GM23338 (cell line): ENCODE data around the gene RPL41. TPM values are rescaled to one million over a fixed set of nuclear protein-coding genes. Genes with fewer than 3 reads are reported as not detected.
A peak's percentile ranks its signal among the peaks of the same experiment; 100 is the strongest.

Experiments used
- ATAC-seq: fragments of 200-7000 bp; cut with Tn5 transposase; 3 replicates; pipeline ENCODE4 v1.9.1; 2020
- DNase-seq: peaks from one replicate; pipeline ENCODE4 v3.0.0-alpha.2; 2015; ENCODE audit warnings: low spot score
- H2AFZ ChIP-seq: fragments of 200-600 bp; sonication (generic); 2 replicates; pipeline ENCODE4 v1.8.0; 2016; ENCODE audit warnings: antibody characterized with exemption, mild to moderate bottlenecking, moderate library complexity
- H3F3A ChIP-seq: fragments of 200-600 bp; sonication (generic); replicated peaks from 2 replicates; pipeline ENCODE4 v1.8.0; 2017; ENCODE audit warnings: antibody characterized with exemption, mixed run types, low read depth
- H3K27ac ChIP-seq: fragments of 200-600 bp; sonication (generic); 2 replicates; pipeline ENCODE4 v1.6.1; 2016; ENCODE audit warnings: low read depth
- H3K27me3 ChIP-seq: fragments of 200-600 bp; sonication (generic); 2 replicates; pipeline ENCODE4 v1.8.0; 2016; ENCODE audit warnings: mild to moderate bottlenecking, mixed run types, moderate library complexity; ENCODE audit not compliant: insufficient read depth
- H3K36me3 ChIP-seq: fragments of 200-600 bp; sonication (generic); 2 replicates; pipeline ENCODE4 v1.8.0; 2016; ENCODE audit warnings: mild to moderate bottlenecking; ENCODE audit not compliant: insufficient read depth
- H3K4me1 ChIP-seq: fragments of 200-600 bp; sonication (generic); 2 replicates; pipeline ENCODE4 v1.8.0; 2016; ENCODE audit warnings: mild to moderate bottlenecking, moderate library complexity; ENCODE audit not compliant: insufficient read depth
- H3K4me2 ChIP-seq: fragments of 200-600 bp; sonication (generic); 2 replicates; pipeline ENCODE4 v1.7.1; 2017; ENCODE audit warnings: mixed run types
- H3K4me3 ChIP-seq: fragments of 200-600 bp; sonication (generic); 2 replicates; pipeline ENCODE4 v1.6.1; 2016; ENCODE audit warnings: mixed run types
- H3K79me2 ChIP-seq: fragments of 200-600 bp; sonication (generic); replicated peaks from 2 replicates; pipeline ENCODE4 v1.8.0; 2017; ENCODE audit warnings: mild to moderate bottlenecking; ENCODE audit not compliant: insufficient read depth
- H3K9me2 ChIP-seq: fragments of 200-600 bp; sonication (generic); 2 replicates; pipeline ENCODE4 v1.8.0; 2017; ENCODE audit not compliant: insufficient read depth
- H4K20me1 ChIP-seq: fragments of 200-600 bp; sonication (generic); replicated peaks from 2 replicates; pipeline ENCODE4 v1.8.0; 2017; ENCODE audit warnings: mild to moderate bottlenecking; ENCODE audit not compliant: insufficient read depth
- H3K27ac Mint-ChIP-seq: 2 replicates; pipeline ENCODE4 v1.8.0; 2020; ENCODE audit warnings: inconsistent platforms, mild to moderate bottlenecking, moderate library complexity, mixed read lengths
- H3K27me3 Mint-ChIP-seq: 3 replicates; pipeline ENCODE4 v1.8.0; 2022; ENCODE audit warnings: low read depth, mild to moderate bottlenecking, moderate library complexity, mixed read lengths, inconsistent platforms; ENCODE audit not compliant: insufficient read depth, poor library complexity
- H3K36me3 Mint-ChIP-seq: 3 replicates; pipeline ENCODE4 v1.8.0; 2021; ENCODE audit warnings: low read depth, mild to moderate bottlenecking, inconsistent platforms, moderate library complexity, mixed read lengths
- H3K4me1 Mint-ChIP-seq: 3 replicates; pipeline ENCODE4 v1.8.0; 2020; ENCODE audit warnings: mild to moderate bottlenecking, inconsistent platforms, mixed read lengths
- H3K4me3 Mint-ChIP-seq: 3 replicates; pipeline ENCODE4 v1.8.0; 2021; ENCODE audit warnings: moderate library complexity, mild to moderate bottlenecking, inconsistent platforms, mixed read lengths
- H3K9me3 Mint-ChIP-seq: 3 replicates; pipeline ENCODE4 v1.8.0; 2020; ENCODE audit warnings: moderate library complexity, mild to moderate bottlenecking, inconsistent platforms, mixed read lengths
- CREB1 ChIP-seq: fragments of 250-450 bp; sonication (Bioruptor Pico); IDR thresholded peaks from 2 replicates; pipeline ENCODE4 v1.5.0; 2020; ENCODE audit warnings: low read depth, mild to moderate bottlenecking, moderate library complexity
- EZH2 ChIP-seq: fragments of 200-600 bp; sonication (generic); IDR thresholded peaks from one replicate; pipeline ENCODE4 v1.8.0; 2017; ENCODE audit warnings: antibody characterized with exemption, mild to moderate bottlenecking, low read depth; ENCODE audit not compliant: unreplicated experiment
- EZH2phosphoT487 ChIP-seq: fragments of 200-600 bp; sonication (generic); IDR thresholded peaks from one replicate; pipeline ENCODE4 v1.8.1; 2018; ENCODE audit warnings: antibody characterized with exemption; ENCODE audit not compliant: unreplicated experiment
- JUNB ChIP-seq: IDR thresholded peaks from one replicate; pipeline ENCODE4 v1.6.1; 2016; ENCODE audit warnings: antibody characterized with exemption; ENCODE audit not compliant: unreplicated experiment
- NANOG ChIP-seq: IDR thresholded peaks from 2 replicates; pipeline ENCODE4 v1.6.1; 2016; ENCODE audit warnings: antibody characterized with exemption, borderline replicate concordance
- POLR2AphosphoS5 ChIP-seq: IDR thresholded peaks from 2 replicates; pipeline ENCODE4 v1.6.1; 2016; ENCODE audit warnings: antibody characterized with exemption, low read depth
- STAT1 ChIP-seq: IDR thresholded peaks from one replicate; pipeline ENCODE4 v1.6.1; 2016; ENCODE audit warnings: antibody characterized with exemption; ENCODE audit not compliant: unreplicated experiment
- ZNF114 ChIP-seq: fragments of 250-450 bp; sonication (Bioruptor Pico); IDR thresholded peaks from 2 replicates; pipeline ENCODE4 v1.5.0; 2020; ENCODE audit warnings: mild to moderate bottlenecking, moderate library complexity
- polyA plus RNA-seq: library from polyadenylated mRNA; unstranded; fragments of >200 nt; fragmentation: Nextera tagmentation; extraction: Ambion mirVana; gene quantifications from 2 replicates; pipeline ENCODE4 v1.2.1, GENCODE V29; 2016
- total RNA-seq: library from RNA; depleted of rRNA; stranded (reverse); fragments of >200 nt; shearing (Covaris generic); gene quantifications from 2 replicates; pipeline ENCODE4 v1.2.3, GENCODE V29; 2014
- TF ChIP-seq, protein P1 (sequence below): IDR thresholded peaks from 2 replicates; pipeline ENCODE4 v1.6.1; 2016; ENCODE audit warnings: antibody characterized with exemption
- TF ChIP-seq, protein P2 (sequence below), 2 experiments: fragments of 200-600 bp in 1 of 2; sonication (generic) in 1 of 2; conservative IDR thresholded peaks; 2 replicates each; pipeline versions ENCODE4 v1.5.1 to v1.6.1; 2016 to 2017; ENCODE audit warnings: antibody characterized with exemption in 2 of 2, low read depth in 2 of 2, mild to moderate bottlenecking in 2 of 2, moderate library complexity in 1 of 2
- TF ChIP-seq, protein P3 (sequence below): IDR thresholded peaks from one replicate; pipeline ENCODE4 v1.6.1; 2018; ENCODE audit warnings: antibody characterized with exemption; ENCODE audit not compliant: unreplicated experiment
- TF ChIP-seq, protein P4 (sequence below): fragments of 250-450 bp; sonication (Bioruptor Pico); IDR thresholded peaks from 2 replicates; pipeline ENCODE4 v1.5.0; 2020; ENCODE audit warnings: mild to moderate bottlenecking, moderate library complexity

Gene RPL41
- total and polyA plus RNA-seq, 2 experiments from 2014 or later: 2,039 to 3,875 TPM

DNA sequence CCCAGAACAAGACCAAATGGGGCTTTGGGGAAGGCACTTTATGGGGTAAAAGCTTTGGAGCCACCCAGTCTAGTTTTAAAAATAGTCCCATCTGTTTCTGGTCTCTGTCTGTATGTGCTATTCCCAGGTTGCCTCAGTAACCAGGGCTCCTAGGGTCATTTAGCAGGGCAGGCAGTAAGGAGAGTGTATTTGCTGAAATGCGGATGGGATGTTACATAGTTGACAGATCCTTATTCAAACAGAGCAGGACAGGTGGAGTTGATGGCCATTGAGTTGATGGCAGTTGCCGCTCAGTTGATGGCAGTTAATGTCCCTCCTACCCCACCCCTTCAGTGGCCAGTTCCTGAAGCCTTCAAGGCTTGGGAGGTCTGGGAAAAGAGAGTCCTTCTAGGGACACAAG, 6.2 kb downstream of the RPL41 start (continued):
- TF ChIP-seq, protein P1, sequence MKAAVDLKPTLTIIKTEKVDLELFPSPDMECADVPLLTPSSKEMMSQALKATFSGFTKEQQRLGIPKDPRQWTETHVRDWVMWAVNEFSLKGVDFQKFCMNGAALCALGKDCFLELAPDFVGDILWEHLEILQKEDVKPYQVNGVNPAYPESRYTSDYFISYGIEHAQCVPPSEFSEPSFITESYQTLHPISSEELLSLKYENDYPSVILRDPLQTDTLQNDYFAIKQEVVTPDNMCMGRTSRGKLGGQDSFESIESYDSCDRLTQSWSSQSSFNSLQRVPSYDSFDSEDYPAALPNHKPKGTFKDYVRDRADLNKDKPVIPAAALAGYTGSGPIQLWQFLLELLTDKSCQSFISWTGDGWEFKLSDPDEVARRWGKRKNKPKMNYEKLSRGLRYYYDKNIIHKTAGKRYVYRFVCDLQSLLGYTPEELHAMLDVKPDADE: no peak
- TF ChIP-seq STAT1 (no peak), ZNF114 (CRISPR knock-in tag) (no peak), EZH2phosphoT487 (no peak), NANOG (no peak), JUNB (no peak), EZH2 (no peak)
- TF ChIP-seq, protein P2, sequence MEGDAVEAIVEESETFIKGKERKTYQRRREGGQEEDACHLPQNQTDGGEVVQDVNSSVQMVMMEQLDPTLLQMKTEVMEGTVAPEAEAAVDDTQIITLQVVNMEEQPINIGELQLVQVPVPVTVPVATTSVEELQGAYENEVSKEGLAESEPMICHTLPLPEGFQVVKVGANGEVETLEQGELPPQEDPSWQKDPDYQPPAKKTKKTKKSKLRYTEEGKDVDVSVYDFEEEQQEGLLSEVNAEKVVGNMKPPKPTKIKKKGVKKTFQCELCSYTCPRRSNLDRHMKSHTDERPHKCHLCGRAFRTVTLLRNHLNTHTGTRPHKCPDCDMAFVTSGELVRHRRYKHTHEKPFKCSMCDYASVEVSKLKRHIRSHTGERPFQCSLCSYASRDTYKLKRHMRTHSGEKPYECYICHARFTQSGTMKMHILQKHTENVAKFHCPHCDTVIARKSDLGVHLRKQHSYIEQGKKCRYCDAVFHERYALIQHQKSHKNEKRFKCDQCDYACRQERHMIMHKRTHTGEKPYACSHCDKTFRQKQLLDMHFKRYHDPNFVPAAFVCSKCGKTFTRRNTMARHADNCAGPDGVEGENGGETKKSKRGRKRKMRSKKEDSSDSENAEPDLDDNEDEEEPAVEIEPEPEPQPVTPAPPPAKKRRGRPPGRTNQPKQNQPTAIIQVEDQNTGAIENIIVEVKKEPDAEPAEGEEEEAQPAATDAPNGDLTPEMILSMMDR (conservative IDR thresholded peaks at IDR 0.05; ENCODE audit: low read depth in 2 of 2): no peak
- TF ChIP-seq, protein P3, sequence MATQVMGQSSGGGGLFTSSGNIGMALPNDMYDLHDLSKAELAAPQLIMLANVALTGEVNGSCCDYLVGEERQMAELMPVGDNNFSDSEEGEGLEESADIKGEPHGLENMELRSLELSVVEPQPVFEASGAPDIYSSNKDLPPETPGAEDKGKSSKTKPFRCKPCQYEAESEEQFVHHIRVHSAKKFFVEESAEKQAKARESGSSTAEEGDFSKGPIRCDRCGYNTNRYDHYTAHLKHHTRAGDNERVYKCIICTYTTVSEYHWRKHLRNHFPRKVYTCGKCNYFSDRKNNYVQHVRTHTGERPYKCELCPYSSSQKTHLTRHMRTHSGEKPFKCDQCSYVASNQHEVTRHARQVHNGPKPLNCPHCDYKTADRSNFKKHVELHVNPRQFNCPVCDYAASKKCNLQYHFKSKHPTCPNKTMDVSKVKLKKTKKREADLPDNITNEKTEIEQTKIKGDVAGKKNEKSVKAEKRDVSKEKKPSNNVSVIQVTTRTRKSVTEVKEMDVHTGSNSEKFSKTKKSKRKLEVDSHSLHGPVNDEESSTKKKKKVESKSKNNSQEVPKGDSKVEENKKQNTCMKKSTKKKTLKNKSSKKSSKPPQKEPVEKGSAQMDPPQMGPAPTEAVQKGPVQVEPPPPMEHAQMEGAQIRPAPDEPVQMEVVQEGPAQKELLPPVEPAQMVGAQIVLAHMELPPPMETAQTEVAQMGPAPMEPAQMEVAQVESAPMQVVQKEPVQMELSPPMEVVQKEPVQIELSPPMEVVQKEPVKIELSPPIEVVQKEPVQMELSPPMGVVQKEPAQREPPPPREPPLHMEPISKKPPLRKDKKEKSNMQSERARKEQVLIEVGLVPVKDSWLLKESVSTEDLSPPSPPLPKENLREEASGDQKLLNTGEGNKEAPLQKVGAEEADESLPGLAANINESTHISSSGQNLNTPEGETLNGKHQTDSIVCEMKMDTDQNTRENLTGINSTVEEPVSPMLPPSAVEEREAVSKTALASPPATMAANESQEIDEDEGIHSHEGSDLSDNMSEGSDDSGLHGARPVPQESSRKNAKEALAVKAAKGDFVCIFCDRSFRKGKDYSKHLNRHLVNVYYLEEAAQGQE: no peak

DNA sequence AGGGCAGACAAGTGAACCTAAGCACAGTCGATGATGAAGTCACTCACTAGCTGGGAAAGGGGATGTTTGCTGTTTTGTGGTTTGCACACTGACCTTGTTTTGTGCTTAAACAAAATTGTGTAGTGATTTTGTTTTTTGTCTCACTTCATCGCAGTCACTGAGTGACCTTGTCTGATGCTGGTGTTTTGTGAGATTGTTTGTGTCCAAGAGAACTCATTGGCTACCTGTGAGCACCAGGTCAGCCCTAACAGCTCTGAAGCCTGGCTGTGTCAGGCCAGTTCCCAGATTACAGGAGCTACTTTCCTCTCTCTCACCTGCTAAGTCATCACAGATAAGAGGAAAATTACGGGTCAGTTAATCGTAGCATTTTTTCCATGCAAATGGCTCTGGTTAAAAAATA, 7.7 kb downstream of the RPL41 start:
- H3K4me3 Mint-ChIP-seq: no peak overlapping the region
- Histone ChIP-seq H3K4me3 (no peak overlapping the region), H4K20me1 (no peaks in the 10 kb centered on the region), H3K27ac (no peak overlapping the region), H3K79me2 (0 out of 2 replicates have a peak, but pooled peaks cover 4% of the 10 kb centered on the region), H3K4me1 (peaks cover 16% of the 10 kb centered on the region), H3K4me2 (no peak overlapping the region), H3K27me3 (no peaks in the 10 kb centered on the region), H3K36me3 (no peaks in the 10 kb centered on the region), H3K9me2 (no peaks in the 10 kb centered on the region), H3F3A (peaks cover 4% of the 10 kb centered on the region; the same call in 1 of the 2 replicates), H2AFZ (no peak overlapping the region)
- peaks cover 29% of the 10 kb centered on the region for H3K4me1 Mint-ChIP-seq
- DNase-seq (no peak), ATAC-seq (no peak)
- H3K27ac Mint-ChIP-seq: peak overlapping the region; percentile 12; the same call in 1 of the 2 replicates
- H3K36me3 Mint-ChIP-seq: peaks cover 16% of the 10 kb centered on the region
- H3K9me3 Mint-ChIP-seq: no peaks in the 10 kb centered on the region
- H3K27me3 Mint-ChIP-seq: peaks cover 5% of the 10 kb centered on the region
- TF ChIP-seq, protein P4, sequence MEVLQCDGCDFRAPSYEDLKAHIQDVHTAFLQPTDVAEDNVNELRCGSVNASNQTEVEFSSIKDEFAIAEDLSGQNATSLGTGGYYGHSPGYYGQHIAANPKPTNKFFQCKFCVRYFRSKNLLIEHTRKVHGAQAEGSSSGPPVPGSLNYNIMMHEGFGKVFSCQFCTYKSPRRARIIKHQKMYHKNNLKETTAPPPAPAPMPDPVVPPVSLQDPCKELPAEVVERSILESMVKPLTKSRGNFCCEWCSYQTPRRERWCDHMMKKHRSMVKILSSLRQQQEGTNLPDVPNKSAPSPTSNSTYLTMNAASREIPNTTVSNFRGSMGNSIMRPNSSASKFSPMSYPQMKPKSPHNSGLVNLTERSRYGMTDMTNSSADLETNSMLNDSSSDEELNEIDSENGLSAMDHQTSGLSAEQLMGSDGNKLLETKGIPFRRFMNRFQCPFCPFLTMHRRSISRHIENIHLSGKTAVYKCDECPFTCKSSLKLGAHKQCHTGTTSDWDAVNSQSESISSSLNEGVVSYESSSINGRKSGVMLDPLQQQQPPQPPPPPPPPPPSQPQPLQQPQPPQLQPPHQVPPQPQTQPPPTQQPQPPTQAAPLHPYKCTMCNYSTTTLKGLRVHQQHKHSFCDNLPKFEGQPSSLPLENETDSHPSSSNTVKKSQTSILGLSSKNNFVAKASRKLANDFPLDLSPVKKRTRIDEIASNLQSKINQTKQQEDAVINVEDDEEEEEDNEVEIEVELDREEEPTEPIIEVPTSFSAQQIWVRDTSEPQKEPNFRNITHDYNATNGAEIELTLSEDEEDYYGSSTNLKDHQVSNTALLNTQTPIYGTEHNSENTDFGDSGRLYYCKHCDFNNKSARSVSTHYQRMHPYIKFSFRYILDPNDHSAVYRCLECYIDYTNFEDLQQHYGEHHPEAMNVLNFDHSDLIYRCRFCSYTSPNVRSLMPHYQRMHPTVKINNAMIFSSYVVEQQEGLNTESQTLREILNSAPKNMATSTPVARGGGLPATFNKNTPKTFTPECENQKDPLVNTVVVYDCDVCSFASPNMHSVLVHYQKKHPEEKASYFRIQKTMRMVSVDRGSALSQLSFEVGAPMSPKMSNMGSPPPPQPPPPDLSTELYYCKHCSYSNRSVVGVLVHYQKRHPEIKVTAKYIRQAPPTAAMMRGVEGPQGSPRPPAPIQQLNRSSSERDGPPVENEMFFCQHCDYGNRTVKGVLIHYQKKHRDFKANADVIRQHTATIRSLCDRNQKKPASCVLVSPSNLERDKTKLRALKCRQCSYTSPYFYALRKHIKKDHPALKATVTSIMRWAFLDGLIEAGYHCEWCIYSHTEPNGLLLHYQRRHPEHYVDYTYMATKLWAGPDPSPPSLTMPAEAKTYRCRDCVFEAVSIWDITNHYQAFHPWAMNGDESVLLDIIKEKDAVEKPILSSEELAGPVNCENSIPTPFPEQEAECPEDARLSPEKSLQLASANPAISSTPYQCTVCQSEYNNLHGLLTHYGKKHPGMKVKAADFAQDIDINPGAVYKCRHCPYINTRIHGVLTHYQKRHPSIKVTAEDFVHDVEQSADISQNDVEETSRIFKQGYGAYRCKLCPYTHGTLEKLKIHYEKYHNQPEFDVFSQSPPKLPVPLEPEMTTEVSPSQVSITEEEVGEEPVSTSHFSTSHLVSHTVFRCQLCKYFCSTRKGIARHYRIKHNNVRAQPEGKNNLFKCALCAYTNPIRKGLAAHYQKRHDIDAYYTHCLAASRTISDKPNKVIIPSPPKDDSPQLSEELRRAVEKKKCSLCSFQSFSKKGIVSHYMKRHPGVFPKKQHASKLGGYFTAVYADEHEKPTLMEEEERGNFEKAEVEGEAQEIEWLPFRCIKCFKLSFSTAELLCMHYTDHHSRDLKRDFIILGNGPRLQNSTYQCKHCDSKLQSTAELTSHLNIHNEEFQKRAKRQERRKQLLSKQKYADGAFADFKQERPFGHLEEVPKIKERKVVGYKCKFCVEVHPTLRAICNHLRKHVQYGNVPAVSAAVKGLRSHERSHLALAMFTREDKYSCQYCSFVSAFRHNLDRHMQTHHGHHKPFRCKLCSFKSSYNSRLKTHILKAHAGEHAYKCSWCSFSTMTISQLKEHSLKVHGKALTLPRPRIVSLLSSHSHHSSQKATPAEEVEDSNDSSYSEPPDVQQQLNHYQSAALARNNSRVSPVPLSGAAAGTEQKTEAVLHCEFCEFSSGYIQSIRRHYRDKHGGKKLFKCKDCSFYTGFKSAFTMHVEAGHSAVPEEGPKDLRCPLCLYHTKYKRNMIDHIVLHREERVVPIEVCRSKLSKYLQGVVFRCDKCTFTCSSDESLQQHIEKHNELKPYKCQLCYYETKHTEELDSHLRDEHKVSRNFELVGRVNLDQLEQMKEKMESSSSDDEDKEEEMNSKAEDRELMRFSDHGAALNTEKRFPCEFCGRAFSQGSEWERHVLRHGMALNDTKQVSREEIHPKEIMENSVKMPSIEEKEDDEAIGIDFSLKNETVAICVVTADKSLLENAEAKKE: no peak
- no peak for TF ChIP-seq STAT1
- no peak for TF ChIP-seq CREB1 (CRISPR knock-in tag)
- no peak for TF ChIP-seq POLR2AphosphoS5
